Naive thymus-derived CD4-positive, alpha-beta T cell (primary cell): ENCODE data around the gene ARMC2. TPM values are rescaled to one million over a fixed set of nuclear protein-coding genes. Genes with fewer than 3 reads are reported as not detected.

Experiments used
- ATAC-seq: fragments of 150-1000 bp; cut with Tn5 transposase; 2 replicates; pipeline ENCODE4 v1.10.0; 2021; ENCODE audit warnings: mild to moderate bottlenecking, moderate library complexity
- CTCF ChIA-PET: fragments of 350-600 bp; sonication (Branson Sonifier 250); formaldehyde crosslinking; loops from one replicate; lab custom pipeline; 2021; ENCODE audit warnings: antibody characterized with exemption; lab: Charles Lee
- POLR2A ChIA-PET: fragments of 350-600 bp; sonication (Branson Sonifier 250); formaldehyde crosslinking; loops from one replicate; lab custom pipeline; 2021; ENCODE audit warnings: antibody characterized with exemption, inconsistent platforms; lab: Charles Lee
- DNase-seq, 9 donors: peaks; one replicate each; pipeline versions ENCODE4 v3.0.0 to v3.0.0-alpha.2; 2020 to 2022; ENCODE audit warnings: mixed read lengths in 1 of 9
- H3K27ac ChIP-seq: one replicate; pipeline ENCODE4 v1.7.0; 2013; ENCODE audit warnings: mild to moderate bottlenecking, low read depth, low read length, moderate library complexity
- H3K27me3 ChIP-seq, 2 donors: one replicate each; pipeline ENCODE4 v1.7.0; 2013; ENCODE audit warnings: low read length in 2 of 2, mild to moderate bottlenecking in 2 of 2, moderate library complexity in 2 of 2; ENCODE audit not compliant: control insufficient read depth in 2 of 2, insufficient read depth in 2 of 2
- H3K36me3 ChIP-seq, 3 experiments: 1 replicate in 2 of 3; 2 replicates in 1 of 3; pipeline ENCODE4 v1.7.0; 2013; ENCODE audit warnings: low read length in 3 of 3, mild to moderate bottlenecking in 3 of 3, moderate library complexity in 1 of 3; ENCODE audit not compliant: insufficient read depth in 3 of 3, control insufficient read depth in 2 of 3
- H3K4me1 ChIP-seq, 2 donors: one replicate each; pipeline ENCODE4 v1.7.0; 2013; ENCODE audit warnings: low read length in 2 of 2, mild to moderate bottlenecking in 2 of 2, moderate library complexity in 1 of 2; ENCODE audit not compliant: control insufficient read depth in 2 of 2, insufficient read depth in 2 of 2
- H3K4me3 ChIP-seq: 2 replicates; pipeline ENCODE4 v1.7.0; 2013; ENCODE audit warnings: mild to moderate bottlenecking, low read length
- H3K9me3 ChIP-seq, 3 experiments: 1 replicate in 2 of 3; 2 replicates in 1 of 3; pipeline ENCODE4 v1.7.0; 2013; ENCODE audit warnings: low read length in 3 of 3; ENCODE audit not compliant: control insufficient read depth in 2 of 3
- H3K27ac Mint-ChIP-seq, 9 donors: one replicate each; pipeline ENCODE4 v1.8.0; 2020 to 2022; ENCODE audit warnings: mixed read lengths in 9 of 9, mild to moderate bottlenecking in 8 of 9, moderate library complexity in 5 of 9, inconsistent platforms in 2 of 9
- H3K27me3 Mint-ChIP-seq, 5 donors: one replicate each; pipeline ENCODE4 v1.8.0; 2021 to 2022; ENCODE audit warnings: mixed read lengths in 5 of 5, mild to moderate bottlenecking in 1 of 5
- H3K36me3 Mint-ChIP-seq, 5 donors: one replicate each; pipeline ENCODE4 v1.8.0; 2020 to 2022; ENCODE audit warnings: mixed read lengths in 5 of 5, mild to moderate bottlenecking in 3 of 5, inconsistent platforms in 1 of 5
- H3K4me1 Mint-ChIP-seq, 7 donors: one replicate each; pipeline ENCODE4 v1.8.0; 2020 to 2022; ENCODE audit warnings: mixed read lengths in 7 of 7, mild to moderate bottlenecking in 3 of 7, inconsistent platforms in 1 of 7
- H3K4me3 Mint-ChIP-seq, 10 donors: one replicate each; pipeline ENCODE4 v1.8.0; 2020 to 2022; ENCODE audit warnings: mild to moderate bottlenecking in 10 of 10, mixed read lengths in 10 of 10, moderate library complexity in 6 of 10, inconsistent platforms in 2 of 10
- H3K9me3 Mint-ChIP-seq, 11 donors: one replicate each; pipeline ENCODE4 v1.8.0; 2020 to 2022; ENCODE audit warnings: mixed read lengths in 11 of 11, mild to moderate bottlenecking in 4 of 11, inconsistent platforms in 1 of 11, moderate library complexity in 1 of 11
- intact Hi-C, 2 donors: fragments of 100-400 bp; cut with micrococcal nuclease; formaldehyde crosslinking; loops; one replicate each; pipeline ENCODE4 v1.15.1; 2023
- polyA plus RNA-seq, 2 donors: library from polyadenylated mRNA; unstranded; fragments of 300-500 nt; fragmentation: Illumina TruSeq; gene quantifications; one replicate each; pipeline ENCODE4 v1.2.3, GENCODE V29; 2021
- total RNA-seq, 6 experiments: library from RNA in 5 of 6; stranded (reverse) in 5 of 6; gene quantifications; 1 replicate in 5 of 6; 2 replicates in 1 of 6; pipeline ENCODE4 v1.2.3 and lab custom pipeline; 2021 to 2026

ARMC2 gene
- total and polyA plus RNA-seq, 7 experiments from 2014 or later = 3.6 to 12.7 (median 7.1) TPM

DNA sequence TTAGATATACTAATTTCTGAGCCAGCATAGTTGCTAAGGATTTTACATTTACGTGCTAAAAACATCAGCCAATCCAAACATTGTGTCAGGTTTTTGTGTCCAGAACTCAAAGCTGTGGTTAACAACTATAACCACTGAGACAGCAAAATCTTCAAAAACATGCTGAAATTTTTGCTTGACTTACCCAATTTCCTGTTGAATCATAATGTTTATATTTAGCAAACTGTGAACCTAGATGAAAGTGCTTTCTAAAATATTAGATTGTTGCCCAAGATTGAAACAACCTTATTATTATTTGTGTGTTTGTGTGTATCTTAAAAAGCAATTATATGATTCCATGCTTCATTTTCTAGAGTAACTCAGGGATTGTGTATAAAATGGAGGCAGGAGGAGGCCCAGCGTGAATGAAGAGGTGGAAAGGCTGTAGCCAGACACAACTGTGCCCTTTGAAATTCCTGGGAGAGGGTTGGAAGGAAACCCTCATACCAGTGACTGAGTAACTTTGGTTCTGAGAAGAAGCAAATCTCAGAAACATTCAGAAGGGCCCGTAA is 48.0 kb downstream of the ARMC2 start:
- H3K4me3 ChIP-seq = no peak overlapping the region
- peaks cover 11 to 37% (median 16%) of the 10 kb centered on the region in 7 donors for H3K4me1 Mint-ChIP-seq
- H3K27me3 ChIP-seq = no peaks in the 10 kb centered on the region
- peaks cover 0 to 44% of the 10 kb centered on the region in 2 donors for H3K4me1 ChIP-seq
- no peaks in the 10 kb centered on the region for H3K36me3 ChIP-seq
- CTCF ChIA-PET = no interaction called here
- H3K27ac ChIP-seq = no peak overlapping the region
- H3K27me3 Mint-ChIP-seq = peaks cover 0 to 20% (median 0%) of the 10 kb centered on the region in 5 donors
- peak; percentile 83 for ATAC-seq
- POLR2A ChIA-PET = no interaction called here
- H3K9me3 ChIP-seq = no peaks in the 10 kb centered on the region
- peak overlapping the region in 2 of 9 donors; percentile 16 to 88 for H3K27ac Mint-ChIP-seq
- no peak for DNase-seq
- intact Hi-C loops = loop anchor here in 1 of 2 donors (1.0 to 5.0 kb wide), 9 partner anchors 13 to 486 kb away; partner anchors contain the start of genes ARMC2 and CD164
- H3K4me3 Mint-ChIP-seq = peak overlapping the region in 2 of 10 donors; percentile 48 to 76
- peaks cover 0 to 2% (median 0%) of the 10 kb centered on the region in 11 donors for H3K9me3 Mint-ChIP-seq
- H3K36me3 Mint-ChIP-seq = peaks cover 0 to 12% (median 0%) of the 10 kb centered on the region in 5 donors

DNA sequence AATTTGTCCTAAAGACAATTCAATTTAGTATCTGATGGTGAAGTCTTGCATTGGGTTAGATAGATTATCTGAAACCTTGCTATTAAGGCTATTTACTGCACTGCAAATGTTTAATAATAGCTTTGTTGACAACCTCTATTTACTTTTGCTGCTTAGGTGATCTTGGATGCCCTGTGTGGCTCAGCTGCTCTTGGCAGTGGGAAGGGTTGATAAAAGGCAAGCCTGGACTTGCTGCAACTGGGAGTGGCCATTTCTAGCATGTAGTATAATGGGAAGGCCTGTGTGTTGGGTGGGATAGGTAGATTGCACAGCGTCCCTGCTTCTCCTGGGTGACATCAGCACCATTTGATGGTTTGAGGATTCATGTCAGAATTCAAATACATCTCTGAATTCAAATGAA is 49.1 kb downstream of the ARMC2 start:
- no peak overlapping the region for H3K27ac Mint-ChIP-seq
- peaks cover 0 to 2% (median 0%) of the 10 kb centered on the region in 11 donors for H3K9me3 Mint-ChIP-seq
- ChIA-PET POLR2A (no interaction called here), CTCF (interaction anchor here (0.6 kb wide), 1 partner anchor 34 kb away, joined by 3 read pairs; no protein-coding TSS in a partner anchor)
- intact Hi-C loops = loop anchor here in 1 of 2 donors (2.0 to 5.0 kb wide), 4 partner anchors 110 to 485 kb away; partner anchors contain the start of gene CD164
- H3K4me1 ChIP-seq = peaks cover 9 to 54% of the 10 kb centered on the region in 2 donors
- ATAC-seq (no peak), DNase-seq (no peak)
- peaks cover 0 to 9% (median 0%) of the 10 kb centered on the region in 5 donors for H3K27me3 Mint-ChIP-seq
- H3K27ac ChIP-seq = no peak overlapping the region
- no peak overlapping the region for H3K4me3 ChIP-seq
- peak overlapping the region in 1 of 10 donors; percentile 4 for H3K4me3 Mint-ChIP-seq
- H3K27me3 ChIP-seq = no peaks in the 10 kb centered on the region
- H3K36me3 ChIP-seq = no peaks in the 10 kb centered on the region
- no peaks in the 10 kb centered on the region for H3K9me3 ChIP-seq
- H3K4me1 Mint-ChIP-seq = peaks cover 18 to 43% (median 23%) of the 10 kb centered on the region in 7 donors
- peaks cover 0 to 14% (median 0%) of the 10 kb centered on the region in 5 donors for H3K36me3 Mint-ChIP-seq

DNA sequence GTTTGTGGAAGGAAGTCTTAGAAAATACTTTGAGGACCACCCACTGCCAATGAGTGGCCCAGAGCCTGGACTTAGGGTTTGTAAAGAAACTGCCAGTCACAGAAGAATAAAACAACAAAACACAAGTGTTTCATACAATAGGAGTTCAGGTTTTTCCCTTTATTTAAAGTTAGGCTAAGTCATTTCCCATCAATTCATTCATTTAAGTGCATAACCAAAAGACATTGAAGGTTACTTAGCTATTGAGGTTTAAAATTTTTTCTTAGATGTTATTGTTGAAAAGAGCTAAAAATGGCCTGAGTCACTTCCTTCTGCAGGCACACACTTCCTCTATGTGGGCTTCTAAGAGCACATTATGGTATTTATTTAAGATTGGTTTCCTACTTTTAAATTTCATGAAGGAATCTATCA is 54.2 kb downstream of the ARMC2 start:
- intact Hi-C loops = loop anchor here in 1 of 2 donors (5.0 kb wide), 1 partner anchor 40 kb away; no protein-coding TSS in a partner anchor
- DNase-seq (peak in 3 of 9 donors; percentile 8 to 22 (median 21)), ATAC-seq (peak; percentile 57)
- Histone ChIP-seq H3K4me3 (peak overlapping the region; percentile 4), H3K27me3 (no peaks in the 10 kb centered on the region), H3K36me3 (no peaks in the 10 kb centered on the region), H3K9me3 (no peaks in the 10 kb centered on the region), H3K27ac (no peak overlapping the region), H3K4me1 (peaks cover 9 to 37% of the 10 kb centered on the region in 2 donors)
- Mint-ChIP-seq H3K9me3 (peaks cover 0 to 2% (median 0%) of the 10 kb centered on the region in 11 donors), H3K27me3 (peaks cover 0 to 17% (median 0%) of the 10 kb centered on the region in 5 donors), H3K27ac (peak overlapping the region in 6 of 9 donors; percentile 11 to 72 (median 38)), H3K36me3 (peaks cover 0 to 17% (median 0%) of the 10 kb centered on the region in 5 donors), H3K4me3 (peak overlapping the region in 8 of 10 donors; percentile 13 to 65 (median 35)), H3K4me1 (peaks cover 22 to 33% (median 25%) of the 10 kb centered on the region in 7 donors)
- POLR2A ChIA-PET = interaction anchor here (0.5 kb wide), 1 partner anchor 102 kb away, joined by 3 read pairs; no protein-coding TSS in a partner anchor
- CTCF ChIA-PET = interaction anchor here (0.7 to 1.5 kb wide), 2 partner anchors 10 to 21 kb away, joined by 3 to 4 read pairs; no protein-coding TSS in a partner anchor

DNA sequence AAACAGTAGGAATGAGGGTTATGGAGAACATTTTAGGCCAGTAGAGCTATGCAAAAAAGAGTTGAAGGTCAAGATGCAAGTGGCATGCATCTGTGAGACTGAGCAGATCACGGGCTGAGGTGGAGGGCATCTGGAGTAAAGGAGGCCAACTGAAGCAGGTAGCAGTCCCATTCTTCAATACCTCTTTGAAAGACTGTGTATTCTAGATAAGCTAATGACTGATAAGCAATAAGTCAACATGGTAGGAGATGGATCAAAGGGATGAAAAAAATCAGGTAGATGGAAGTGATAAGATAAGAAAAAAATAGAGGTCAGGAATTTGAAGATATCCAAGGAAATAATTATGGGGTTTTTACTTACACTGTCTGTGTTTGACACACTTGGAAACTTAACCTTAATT is 55.6 kb downstream of the ARMC2 start:
- Histone ChIP-seq H3K9me3 (no peaks in the 10 kb centered on the region), H3K27me3 (no peaks in the 10 kb centered on the region), H3K4me1 (peaks cover 9 to 26% of the 10 kb centered on the region in 2 donors), H3K36me3 (no peaks in the 10 kb centered on the region), H3K4me3 (no peak overlapping the region), H3K27ac (no peak overlapping the region)
- ATAC-seq (no peak), DNase-seq (no peak)
- Mint-ChIP-seq H3K27me3 (peaks cover 0 to 24% (median 0%) of the 10 kb centered on the region in 5 donors), H3K4me1 (peaks cover 21 to 29% (median 25%) of the 10 kb centered on the region in 7 donors), H3K9me3 (peaks cover 0 to 2% (median 0%) of the 10 kb centered on the region in 11 donors), H3K36me3 (peaks cover 0 to 15% (median 0%) of the 10 kb centered on the region in 5 donors), H3K4me3 (no peak overlapping the region), H3K27ac (peak overlapping the region in 1 of 9 donors; percentile 0)
- ChIA-PET CTCF (interaction anchor here (0.6 kb wide), 1 partner anchor 69 kb away, joined by 3 read pairs; no protein-coding TSS in a partner anchor), POLR2A (interaction anchor here (0.7 to 1.0 kb wide), 3 partner anchors 20 to 643 kb away, joined by 3 to 6 read pairs (median 3); partner anchors contain the start of gene SNX3)
- intact Hi-C loops = loop anchor here in 1 of 2 donors (5.0 kb wide), 1 partner anchor 39 kb away; no protein-coding TSS in a partner anchor

DNA sequence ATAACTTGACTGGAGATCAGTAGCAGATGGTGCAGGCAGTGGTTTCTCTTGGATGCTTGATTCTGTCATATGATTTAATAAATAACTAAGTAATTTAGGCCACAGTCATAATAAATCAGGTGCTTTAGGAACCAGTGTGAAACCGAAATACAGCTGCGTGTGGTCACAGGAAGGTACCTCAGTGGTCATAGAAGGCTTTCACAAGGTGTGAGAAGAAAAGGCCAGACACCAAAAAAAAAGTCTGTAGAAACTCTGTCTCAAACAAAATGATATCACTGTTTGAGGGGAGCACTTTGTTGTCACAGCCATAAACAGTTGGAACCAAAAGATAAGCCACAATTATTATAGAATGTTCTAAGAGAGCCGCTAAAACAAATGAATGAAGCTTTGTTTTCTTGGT is 56.5 kb downstream of the ARMC2 start:
- peaks cover 21 to 29% (median 25%) of the 10 kb centered on the region in 7 donors for H3K4me1 Mint-ChIP-seq
- Histone ChIP-seq H3K27me3 (no peaks in the 10 kb centered on the region), H3K27ac (no peak overlapping the region), H3K36me3 (no peaks in the 10 kb centered on the region), H3K4me1 (peaks cover 9 to 22% of the 10 kb centered on the region in 2 donors), H3K9me3 (no peaks in the 10 kb centered on the region), H3K4me3 (no peak overlapping the region)
- no peak overlapping the region for H3K4me3 Mint-ChIP-seq
- peaks cover 0 to 2% (median 0%) of the 10 kb centered on the region in 11 donors for H3K9me3 Mint-ChIP-seq
- ATAC-seq = peak; percentile 49
- CTCF ChIA-PET = interaction anchor here (0.7 kb wide), 1 partner anchor 9 kb away, joined by 3 read pairs; no protein-coding TSS in a partner anchor
- peak overlapping the region in 2 of 9 donors; percentile 4 to 40 for H3K27ac Mint-ChIP-seq
- peaks cover 0 to 15% (median 0%) of the 10 kb centered on the region in 5 donors for H3K36me3 Mint-ChIP-seq
- no peak for DNase-seq
- peaks cover 0 to 24% (median 0%) of the 10 kb centered on the region in 5 donors for H3K27me3 Mint-ChIP-seq
- POLR2A ChIA-PET = no interaction called here
- intact Hi-C loops = loop anchor here in 1 of 2 donors (5.0 kb wide), 1 partner anchor 38 kb away; no protein-coding TSS in a partner anchor
